Tibial nerve (tissue), 4 donors: ENCODE measurements around the gene DYNC1I1.

ENCODE experiments used
- CTCF ChIP-seq, 5 experiments: fragments of 200-600 bp in 3 of 5; fragments of 450-650 bp in 2 of 5; sonication (generic) in 3 of 5; IDR thresholded peaks; one replicate each; pipeline ENCODE4 v1.5.1; 2016 to 2019; ENCODE audit warnings: antibody characterized with exemption in 5 of 5, mild to moderate bottlenecking in 3 of 5, moderate library complexity in 2 of 5
- EP300 ChIP-seq, 2 donors: sonication (generic); formaldehyde crosslinking; IDR thresholded peaks; one replicate each; pipeline ENCODE4 v1.6.1; 2017; ENCODE audit warnings: antibody characterized with exemption in 2 of 2, mild to moderate bottlenecking in 1 of 2
- POLR2A ChIP-seq, 2 donors: fragments of 450-650 bp; IDR thresholded peaks; one replicate each; pipeline ENCODE4 v1.6.1; 2017; ENCODE audit warnings: antibody characterized with exemption in 2 of 2, mild to moderate bottlenecking in 2 of 2, moderate library complexity in 2 of 2

- peak in 2 of 5 experiments; percentile 8 to 16 for TF ChIP-seq CTCF (IDR thresholded peaks at IDR 0.05)
- TF ChIP-seq POLR2A (IDR thresholded peaks at IDR 0.05): no peak
- no peak for TF ChIP-seq EP300 (IDR thresholded peaks at IDR 0.05)
Observed at GRCh38 chr7:95919556-95919955, 147.2 kb downstream of the DYNC1I1 start.
